Measurements from ENCODE around the gene SLC25A25. TPM values are rescaled to one million over a fixed set of nuclear protein-coding genes. Genes with fewer than 3 reads are reported as not detected.

The SLC25A25 gene
- total and polyA plus RNA-seq, 9 of the 15 experiments (the other 6 are each of a cell fraction or from before 2014, with no cell fraction given) = 0.07 to 35.9 (median 23.2) TPM

- TF ChIP-seq ZBTB5 (IDR thresholded peaks at IDR 0.05) = no peak
- TF ChIP-seq ARID4B (CRISPR knock-in tag; IDR thresholded peaks at IDR 0.05) = peak; percentile 53; the same call in 1 of the 2 replicates
- TF ChIP-seq CTBP1 (IDR thresholded peaks at IDR 0.05; ENCODE audit: borderline replicate concordance) = peak; percentile 59; the same call in 1 of the 2 replicates
- peak; percentile 19; the same call in 1 of the 2 replicates for TF ChIP-seq NR2C1 (IDR thresholded peaks at IDR 0.05)
- no peak for TF ChIP-seq NR2C1 (tag; IDR thresholded peaks at IDR 0.05)
- no peak for TF ChIP-seq POLR2AphosphoS2 (IDR thresholded peaks at IDR 0.05; ENCODE audit: low read length)
- peak; percentile 16 to 72; a peak in 2 of 4 replicates for TF ChIP-seq MAZ (CRISPR knock-in tag; conservative IDR thresholded peaks at IDR 0.05 in 1 of 2, IDR thresholded peaks at IDR 0.05 in 1 of 2)
- TF ChIP-seq RB1 (IDR thresholded peaks at IDR 0.05; ENCODE audit: low read depth) = 0 out of 2 replicates have a peak, but pooled peaks have one; percentile 9
- 0 out of 2 replicates have a peak, but pooled peaks have one; percentile 11 for TF ChIP-seq ARID1B (IDR thresholded peaks at IDR 0.05)
- 0 out of 2 replicates have a peak, but pooled peaks have one; percentile 21 for TF ChIP-seq MYNN (IDR thresholded peaks at IDR 0.05)
- TF ChIP-seq MYNN (CRISPR knock-in tag; IDR thresholded peaks at IDR 0.05) = no peak
- TF ChIP-seq FUS (optimal IDR thresholded peaks at IDR 0.05; ENCODE audit: low read depth, low read length) = no peak
- no peak for TF ChIP-seq RBM14 (IDR thresholded peaks at IDR 0.05; ENCODE audit: borderline replicate concordance, insufficient read depth, low read depth, low read length)
- peak; percentile 19 for TF ChIP-seq TBP (optimal IDR thresholded peaks at IDR 0.05; ENCODE audit: low read depth, low read length)
- TF ChIP-seq, protein P1, sequence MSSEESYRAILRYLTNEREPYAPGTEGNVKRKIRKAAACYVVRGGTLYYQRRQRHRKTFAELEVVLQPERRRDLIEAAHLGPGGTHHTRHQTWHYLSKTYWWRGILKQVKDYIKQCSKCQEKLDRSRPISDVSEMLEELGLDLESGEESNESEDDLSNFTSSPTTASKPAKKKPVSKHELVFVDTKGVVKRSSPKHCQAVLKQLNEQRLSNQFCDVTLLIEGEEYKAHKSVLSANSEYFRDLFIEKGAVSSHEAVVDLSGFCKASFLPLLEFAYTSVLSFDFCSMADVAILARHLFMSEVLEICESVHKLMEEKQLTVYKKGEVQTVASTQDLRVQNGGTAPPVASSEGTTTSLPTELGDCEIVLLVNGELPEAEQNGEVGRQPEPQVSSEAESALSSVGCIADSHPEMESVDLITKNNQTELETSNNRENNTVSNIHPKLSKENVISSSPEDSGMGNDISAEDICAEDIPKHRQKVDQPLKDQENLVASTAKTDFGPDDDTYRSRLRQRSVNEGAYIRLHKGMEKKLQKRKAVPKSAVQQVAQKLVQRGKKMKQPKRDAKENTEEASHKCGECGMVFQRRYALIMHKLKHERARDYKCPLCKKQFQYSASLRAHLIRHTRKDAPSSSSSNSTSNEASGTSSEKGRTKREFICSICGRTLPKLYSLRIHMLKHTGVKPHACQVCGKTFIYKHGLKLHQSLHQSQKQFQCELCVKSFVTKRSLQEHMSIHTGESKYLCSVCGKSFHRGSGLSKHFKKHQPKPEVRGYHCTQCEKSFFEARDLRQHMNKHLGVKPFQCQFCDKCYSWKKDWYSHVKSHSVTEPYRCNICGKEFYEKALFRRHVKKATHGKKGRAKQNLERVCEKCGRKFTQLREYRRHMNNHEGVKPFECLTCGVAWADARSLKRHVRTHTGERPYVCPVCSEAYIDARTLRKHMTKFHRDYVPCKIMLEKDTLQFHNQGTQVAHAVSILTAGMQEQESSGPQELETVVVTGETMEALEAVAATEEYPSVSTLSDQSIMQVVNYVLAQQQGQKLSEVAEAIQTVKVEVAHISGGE (CRISPR knock-in tag; IDR thresholded peaks at IDR 0.05) = no peak
- peak; percentile 19; the same call in 1 of the 2 replicates for TF ChIP-seq TCF3 (CRISPR knock-in tag; IDR thresholded peaks at IDR 0.05)
These were observed 57.0 kb downstream of the SLC25A25 start (continued) for GRCh38 chr9:128124873-128125579.
